Endothelial cell of umbilical vein (primary cell): ENCODE measurements around the gene FAM200C. TPM values are rescaled to one million over a fixed set of nuclear protein-coding genes. Genes with fewer than 3 reads are reported as not detected.

Experiments used
- BruUV-seq: library from RNA; stranded (reverse); fragments of 400-500 nt; replicated peaks from 2 replicates; lab custom pipeline; 2021; lab: Mats Ljungman, UMichigan
- CTCF ChIA-PET: fragments of 300-600, 350-600 bp; sonication (Branson Sonifier 250); formaldehyde crosslinking; loops from one replicate; lab custom pipeline; 2021; ENCODE audit warnings: antibody characterized with exemption, inconsistent platforms; lab: Charles Lee
- POLR2A ChIA-PET: fragments of 300-600, 350-600 bp; sonication (Branson Sonifier 250); formaldehyde crosslinking; loops from one replicate; lab custom pipeline; 2021; ENCODE audit warnings: antibody characterized with exemption, inconsistent platforms; lab: Charles Lee
- DNase-seq: peaks from one replicate; pipeline ENCODE4 v3.0.0-alpha.2; 2011; ENCODE audit warnings: low read depth, low spot score
- FAIRE-seq: peaks from 2 replicates; lab custom pipeline; 2011; peaks lifted over from hg19 to GRCh38; lab: Jason Lieb, UNC
- H2AFZ ChIP-seq: 2 replicates; pipeline ENCODE4 v1.6.0; 2012; ENCODE audit warnings: low read depth, low read length, control low read depth, inconsistent platforms
- H3K27ac ChIP-seq: 2 replicates; pipeline ENCODE4 v1.5.1; 2011; ENCODE audit warnings: low read depth, mild to moderate bottlenecking, control low read depth, low read length, moderate library complexity; ENCODE audit not compliant: insufficient read depth
- H3K27me3 ChIP-seq, 2 experiments: 2 replicates each; pipeline versions ENCODE4 v1.6.0 to v1.6.1; 2011; ENCODE audit warnings: low read length in 2 of 2, mixed read lengths in 1 of 2; ENCODE audit not compliant: control insufficient read depth in 2 of 2, insufficient read depth in 2 of 2
- H3K36me3 ChIP-seq, 2 experiments: 2 replicates in 1 of 2; 3 replicates in 1 of 2; pipeline ENCODE4 v1.5.1; 2011; ENCODE audit warnings: low read length in 2 of 2, mild to moderate bottlenecking in 1 of 2, moderate library complexity in 1 of 2; ENCODE audit not compliant: control insufficient read depth in 2 of 2, insufficient read depth in 2 of 2; ENCODE audit errors: extremely low read depth in 1 of 2
- H3K4me1 ChIP-seq: 3 replicates; pipeline ENCODE4 v1.5.1; 2011; ENCODE audit warnings: mild to moderate bottlenecking, low read length; ENCODE audit not compliant: control insufficient read depth, insufficient read depth; ENCODE audit errors: extremely low read depth
- H3K4me2 ChIP-seq: 2 replicates; pipeline ENCODE4 v1.6.1; 2011; ENCODE audit warnings: low read length, control low read depth, mixed read lengths; ENCODE audit not compliant: insufficient read depth
- H3K4me3 ChIP-seq, 3 experiments: fragments of 200-600 bp in 1 of 3; sonication (generic), shearing (Covaris generic) in 1 of 3; replicated peaks in 1 of 3; 2 replicates each; pipeline ENCODE4 v1.5.1; 2011 to 2016; ENCODE audit warnings: control low read depth in 3 of 3, low read length in 3 of 3, mild to moderate bottlenecking in 2 of 3, inconsistent platforms in 1 of 3, low read depth in 1 of 3, moderate library complexity in 1 of 3; ENCODE audit not compliant: insufficient read depth in 1 of 3
- H3K79me2 ChIP-seq: 2 replicates; pipeline ENCODE4 v1.6.0; 2012; ENCODE audit warnings: low read length, inconsistent platforms; ENCODE audit not compliant: control insufficient read depth, insufficient read depth
- H3K9ac ChIP-seq: replicated peaks from 2 replicates; pipeline ENCODE3; 2011; ENCODE audit warnings: low read length, control low read depth; ENCODE audit not compliant: insufficient read depth; ENCODE audit errors: extremely low read depth
- H3K9me1 ChIP-seq: replicated peaks from 3 replicates; pipeline ENCODE4 v1.6.0; 2011; ENCODE audit warnings: mild to moderate bottlenecking, low read length; ENCODE audit not compliant: control insufficient read depth, insufficient read depth; ENCODE audit errors: extremely low read depth
- H3K9me3 ChIP-seq: replicated peaks from 2 replicates; pipeline ENCODE4 v1.5.1; 2012; ENCODE audit warnings: low read length, inconsistent platforms; ENCODE audit not compliant: control insufficient read depth, insufficient read depth
- H4K20me1 ChIP-seq: replicated peaks from 2 replicates; pipeline ENCODE3; 2011; ENCODE audit warnings: mild to moderate bottlenecking, low read length; ENCODE audit not compliant: control insufficient read depth, insufficient read depth; ENCODE audit errors: extremely low read depth
- EZH2 ChIP-seq: IDR thresholded peaks from 2 replicates; pipeline ENCODE4 v1.6.1; 2012; ENCODE audit warnings: borderline replicate concordance, low read depth, mild to moderate bottlenecking, moderate library complexity, low read length, inconsistent platforms; ENCODE audit not compliant: severe bottlenecking
- FOS ChIP-seq: IDR thresholded peaks from 2 replicates; pipeline ENCODE4 v1.6.1; 2011; ENCODE audit warnings: mild to moderate bottlenecking, low read length, moderate library complexity, borderline replicate concordance; ENCODE audit not compliant: insufficient read depth
- GATA2 ChIP-seq: IDR thresholded peaks from 2 replicates; pipeline ENCODE4 v1.7.0; 2011; ENCODE audit warnings: low read depth, mild to moderate bottlenecking, moderate library complexity, mixed read lengths, low read length; ENCODE audit not compliant: insufficient read length, insufficient read depth
- JUN ChIP-seq: IDR thresholded peaks from 2 replicates; pipeline ENCODE4 v1.6.1; 2011; ENCODE audit warnings: borderline replicate concordance, low read depth; ENCODE audit not compliant: insufficient read length, insufficient read depth
- MYC ChIP-seq: IDR thresholded peaks from one replicate; pipeline ENCODE4 v1.6.1; 2011; ENCODE audit warnings: mild to moderate bottlenecking, low read depth, low read length
- POLR2A ChIP-seq: IDR thresholded peaks from 2 replicates; pipeline ENCODE4 v1.6.1; 2012; ENCODE audit warnings: low read depth, mild to moderate bottlenecking, control low read depth, low read length
- POLR2AphosphoS5 ChIP-seq: IDR thresholded peaks from 2 replicates; pipeline ENCODE4 v1.6.1; 2012; ENCODE audit warnings: low read depth, mild to moderate bottlenecking, control low read depth, low read length, moderate library complexity; ENCODE audit not compliant: insufficient read depth
- dilution Hi-C: fragments of 300-500 bp; cut with MboI; formaldehyde crosslinking; loops from one replicate; pipeline ENCODE4 v1.15.0; 2019; ENCODE audit warnings: low sequenced_read_pairs; ENCODE audit not compliant: extremely low pct_ligation_motif_present
- intact Hi-C: fragments of 100-400 bp; cut with micrococcal nuclease; formaldehyde crosslinking; loops from one replicate; pipeline ENCODE4 v1.10.0; 2022
- polyA plus RNA-seq, 4 experiments: library from polyadenylated mRNA; depleted of rRNA in 3 of 4; stranded (reverse) in 3 of 4; unstranded in 1 of 4; fragments of >200 nt; gene quantifications; 2 replicates each; pipeline versions ENCODE4 v1.2.1 to v1.2.3, GENCODE V29; 2011 to 2012; ENCODE audit warnings: missing spikeins in 1 of 4
- total RNA-seq: library from RNA; stranded (reverse); gene quantifications from 2 replicates; pipeline ENCODE4 v1.2.3, GENCODE V29; 2021
- TF ChIP-seq, protein P1 (sequence below): IDR thresholded peaks from 2 replicates; pipeline ENCODE4 v1.6.1; 2011; ENCODE audit not compliant: insufficient read depth, insufficient read length
- TF ChIP-seq, protein P2 (sequence below), 2 donors: IDR thresholded peaks; 1 replicate in 1 of 2; 2 replicates in 1 of 2; pipeline ENCODE4 v1.5.1; 2011; ENCODE audit warnings: low read length in 2 of 2, mild to moderate bottlenecking in 2 of 2, moderate library complexity in 2 of 2, control low read depth in 1 of 2, inconsistent platforms in 1 of 2, low read depth in 1 of 2; ENCODE audit not compliant: insufficient read depth in 1 of 2; ENCODE audit errors: extremely low read depth in 1 of 2

Gene FAM200C
- total and polyA plus RNA-seq, 2 donors (not counting 3 experiments of a cell fraction or from before 2014, with no cell fraction given): 0.76 to 2.7 TPM

DNA sequence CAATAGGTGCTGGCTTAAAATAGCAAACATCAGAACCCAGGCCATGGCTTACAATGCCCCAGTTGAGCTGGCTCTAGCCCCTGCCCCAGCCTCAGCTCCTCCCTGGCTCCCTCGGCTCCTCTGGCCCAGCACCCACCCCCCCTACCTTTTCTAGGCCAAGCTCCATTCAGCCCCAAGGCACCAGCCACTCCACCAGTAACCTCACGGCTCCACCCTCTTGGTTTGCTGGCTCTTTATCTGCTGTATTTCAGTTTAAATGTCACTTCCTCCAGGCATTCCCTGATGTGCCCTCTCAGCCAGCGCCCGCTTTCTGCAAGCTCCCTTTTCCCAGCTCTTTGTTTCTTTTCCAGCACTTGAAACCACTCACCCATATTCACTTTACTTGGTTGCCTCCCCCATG, 40.0 kb downstream of the FAM200C start:
- no peak for TF ChIP-seq FOS
- Histone ChIP-seq H3K27ac (no peak overlapping the region), H3K4me3 (no peak overlapping the region), H3K36me3 (no peaks in the 10 kb centered on the region), H3K27me3 (peaks cover 0 to 9% of the 10 kb centered on the region in 2 experiments), H3K9me1 (no peaks in the 10 kb centered on the region), H3K9ac (no peak overlapping the region), H3K79me2 (no peaks in the 10 kb centered on the region), H2AFZ (no peak overlapping the region), H3K9me3 (no peaks in the 10 kb centered on the region), H3K4me1 (no peaks in the 10 kb centered on the region), H4K20me1 (no peaks in the 10 kb centered on the region), H3K4me2 (no peak overlapping the region)
- ChIA-PET POLR2A (no interaction called here), CTCF (interaction anchor here (0.5 to 2.0 kb wide), 5 partner anchors 10 to 756 kb away, joined by 3 to 6 read pairs (median 3); partner anchors contain the start of gene C1QTNF2)
- dilution Hi-C loops (no loop called here), intact Hi-C loops (no loop called here)
- no peak for DNase-seq
- FAIRE-seq: no peak
- no TSS peak for BruUV-seq

DNA sequence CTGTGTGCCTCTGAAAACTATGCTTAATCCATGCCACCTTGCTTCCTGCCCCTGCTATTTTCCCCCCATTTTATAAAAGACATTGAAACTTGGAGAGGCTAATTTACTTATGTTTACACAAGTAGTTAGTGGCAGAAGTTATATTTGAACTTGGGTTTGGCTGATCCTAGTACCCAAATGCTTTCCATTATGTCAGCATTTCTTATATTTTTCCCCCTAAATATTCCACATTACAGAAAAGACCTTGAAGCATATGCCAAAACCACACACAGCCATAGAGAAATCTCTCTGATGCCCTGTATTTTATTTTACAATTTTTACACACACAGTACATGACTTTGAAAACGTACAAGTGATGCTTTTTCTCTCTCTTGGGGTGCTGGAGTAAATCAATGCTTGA, 40.6 kb downstream of the FAM200C start:
- POLR2A ChIA-PET: no interaction called here
- H3K36me3 ChIP-seq: no peaks in the 10 kb centered on the region
- no peaks in the 10 kb centered on the region for H3K9me1 ChIP-seq
- dilution Hi-C loops: no loop called here
- no peak overlapping the region for H3K4me3 ChIP-seq
- H2AFZ ChIP-seq: no peak overlapping the region
- H3K27ac ChIP-seq: no peak overlapping the region
- intact Hi-C loops: no loop called here
- H3K9me3 ChIP-seq: no peaks in the 10 kb centered on the region
- no peak for FAIRE-seq
- no peaks in the 10 kb centered on the region for H3K4me1 ChIP-seq
- H4K20me1 ChIP-seq: no peaks in the 10 kb centered on the region
- no peak for DNase-seq
- peaks cover 0 to 9% of the 10 kb centered on the region in 2 experiments for H3K27me3 ChIP-seq
- no peaks in the 10 kb centered on the region for H3K79me2 ChIP-seq
- H3K9ac ChIP-seq: no peak overlapping the region
- no peak overlapping the region for H3K4me2 ChIP-seq
- CTCF ChIA-PET: interaction anchor here (1.6 kb wide), 1 partner anchor 337 kb away, joined by 3 read pairs; no protein-coding TSS in a partner anchor
- BruUV-seq: no TSS peak
- TF ChIP-seq GATA2: no peak
- TF ChIP-seq FOS: no peak
- TF ChIP-seq POLR2A: no peak
- no peak for TF ChIP-seq MYC
- no peak for TF ChIP-seq EZH2
- no peak for TF ChIP-seq JUN
- TF ChIP-seq, protein P1, sequence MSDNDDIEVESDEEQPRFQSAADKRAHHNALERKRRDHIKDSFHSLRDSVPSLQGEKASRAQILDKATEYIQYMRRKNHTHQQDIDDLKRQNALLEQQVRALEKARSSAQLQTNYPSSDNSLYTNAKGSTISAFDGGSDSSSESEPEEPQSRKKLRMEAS: no peak
- no peak for TF ChIP-seq POLR2AphosphoS5
- TF ChIP-seq, protein P2, sequence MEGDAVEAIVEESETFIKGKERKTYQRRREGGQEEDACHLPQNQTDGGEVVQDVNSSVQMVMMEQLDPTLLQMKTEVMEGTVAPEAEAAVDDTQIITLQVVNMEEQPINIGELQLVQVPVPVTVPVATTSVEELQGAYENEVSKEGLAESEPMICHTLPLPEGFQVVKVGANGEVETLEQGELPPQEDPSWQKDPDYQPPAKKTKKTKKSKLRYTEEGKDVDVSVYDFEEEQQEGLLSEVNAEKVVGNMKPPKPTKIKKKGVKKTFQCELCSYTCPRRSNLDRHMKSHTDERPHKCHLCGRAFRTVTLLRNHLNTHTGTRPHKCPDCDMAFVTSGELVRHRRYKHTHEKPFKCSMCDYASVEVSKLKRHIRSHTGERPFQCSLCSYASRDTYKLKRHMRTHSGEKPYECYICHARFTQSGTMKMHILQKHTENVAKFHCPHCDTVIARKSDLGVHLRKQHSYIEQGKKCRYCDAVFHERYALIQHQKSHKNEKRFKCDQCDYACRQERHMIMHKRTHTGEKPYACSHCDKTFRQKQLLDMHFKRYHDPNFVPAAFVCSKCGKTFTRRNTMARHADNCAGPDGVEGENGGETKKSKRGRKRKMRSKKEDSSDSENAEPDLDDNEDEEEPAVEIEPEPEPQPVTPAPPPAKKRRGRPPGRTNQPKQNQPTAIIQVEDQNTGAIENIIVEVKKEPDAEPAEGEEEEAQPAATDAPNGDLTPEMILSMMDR (IDR thresholded peaks at IDR 0.05; ENCODE audit: extremely low read depth in 1 of 2, insufficient read depth in 1 of 2, low read depth in 1 of 2, low read length in 2 of 2): no peak
